Natural killer cell (primary cell): Measurements from ENCODE around the gene KDM3B. TPM values are rescaled to one million over a fixed set of nuclear protein-coding genes. Genes with fewer than 3 reads are reported as not detected.
"Not testable (repeated sequence)": the region's sequence is repeated elsewhere in the genome, so short reads cannot be mapped to it uniquely, and the experiment has no call there.

Source experiments
- ATAC-seq, 3 donors: fragments of 150-1000 bp in 2 of 3; fragments of 200-7000 bp in 1 of 3; cut with Tn5 transposase; 1 replicate in 1 of 3; 2 replicates in 2 of 3; pipeline ENCODE4 v1.10.0; 2021; ENCODE audit warnings: mild to moderate bottlenecking in 2 of 3, moderate library complexity in 2 of 3
- DNase-seq, 2 donors: peaks; one replicate each; pipeline versions ENCODE4 v3.0.0 to v3.0.0-alpha.2; 2013 to 2021; ENCODE audit warnings: mixed read lengths in 1 of 2
- H3K27ac ChIP-seq: one replicate; pipeline ENCODE4 v1.5.1; 2013; ENCODE audit warnings: mild to moderate bottlenecking, low read length
- H3K27me3 ChIP-seq: one replicate; pipeline ENCODE4 v1.6.1; 2013; ENCODE audit warnings: low read length; ENCODE audit not compliant: control insufficient read depth, insufficient read depth
- H3K36me3 ChIP-seq: one replicate; pipeline ENCODE4 v1.6.1; 2013; ENCODE audit warnings: low read length; ENCODE audit not compliant: control insufficient read depth, insufficient read depth
- H3K4me1 ChIP-seq: one replicate; pipeline ENCODE4 v1.6.1; 2013; ENCODE audit warnings: low read length; ENCODE audit not compliant: control insufficient read depth, insufficient read depth
- H3K4me3 ChIP-seq: one replicate; pipeline ENCODE4 v1.5.1; 2013; ENCODE audit warnings: low read length
- H3K9me3 ChIP-seq: one replicate; pipeline ENCODE4 v1.6.1; 2013; ENCODE audit warnings: low read length; ENCODE audit not compliant: control insufficient read depth, insufficient read depth
- H3K27ac Mint-ChIP-seq, 2 donors: one replicate each; pipeline ENCODE4 v1.8.0; 2022; ENCODE audit warnings: mild to moderate bottlenecking in 2 of 2, mixed read lengths in 2 of 2, moderate library complexity in 1 of 2
- H3K27me3 Mint-ChIP-seq, 2 donors: one replicate each; pipeline ENCODE4 v1.8.0; 2022; ENCODE audit warnings: low read depth in 2 of 2, mixed read lengths in 2 of 2
- H3K36me3 Mint-ChIP-seq: one replicate; pipeline ENCODE4 v1.8.0; 2022; ENCODE audit warnings: mixed read lengths
- H3K4me1 Mint-ChIP-seq, 2 donors: one replicate each; pipeline ENCODE4 v1.8.0; 2022; ENCODE audit warnings: mixed read lengths in 2 of 2
- H3K4me3 Mint-ChIP-seq: one replicate; pipeline ENCODE4 v1.8.0; 2022; ENCODE audit warnings: mild to moderate bottlenecking, moderate library complexity, mixed read lengths
- H3K9me3 Mint-ChIP-seq, 2 donors: one replicate each; pipeline ENCODE4 v1.8.0; 2022; ENCODE audit warnings: mixed read lengths in 2 of 2
- WGBS: methylation state at CpG from one replicate; pipeline ENCODE4 v1.1.7; 2013; ENCODE audit warnings: missing lambda C conversion rate; ENCODE audit not compliant: insufficient coverage; 5-methylcytosine and 5-hydroxymethylcytosine counted together
- intact Hi-C: fragments of 100-400 bp; cut with micrococcal nuclease; formaldehyde crosslinking; loops from one replicate; pipeline ENCODE4 v1.14.2; 2022
- total RNA-seq, 4 donors: library from RNA; stranded (reverse); fragments of 120-200 nt in 1 of 4; gene quantifications; one replicate each; pipeline versions ENCODE4 v1.2.3 to v1.2.4, GENCODE V29; 2013 to 2022
- TF ChIP-seq, protein P1 (sequence below): fragments of 200-600 bp; IDR thresholded peaks from one replicate; pipeline ENCODE4 v1.8.0; 2022; ENCODE audit warnings: antibody characterized with exemption

KDM3B gene
- total RNA-seq, 3 donors from 2014 or later (not counting 1 experiment from before 2014, with no cell fraction given), result 82.3 to 87.1 (median 82.3) TPM

DNA sequence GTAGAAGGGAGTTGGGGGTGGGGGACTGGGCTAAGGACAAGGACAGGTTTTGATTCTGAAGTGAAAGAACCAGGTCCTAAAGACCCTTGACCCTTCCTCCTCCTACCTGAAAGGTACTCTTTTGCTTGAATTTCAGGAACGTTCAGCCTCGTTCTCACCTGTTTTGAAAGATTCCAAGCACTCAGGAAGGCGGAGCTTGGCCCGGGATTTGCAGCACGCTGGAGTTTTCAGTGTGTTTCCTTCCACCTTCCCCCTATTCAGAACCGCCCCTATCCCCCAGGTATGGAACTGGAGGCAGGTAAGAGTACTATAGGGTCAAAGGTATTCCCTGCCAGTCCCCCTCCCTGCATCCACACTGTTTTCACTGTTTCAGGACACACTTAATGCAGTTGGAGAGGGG, 119.9 kb downstream of the KDM3B start:
- Mint-ChIP-seq H3K4me1 (peaks cover 8 to 12% of the 10 kb centered on the region in 2 donors), H3K36me3 (no peaks in the 10 kb centered on the region), H3K27ac (peak overlapping the region in 1 of 2 donors; percentile 56), H3K4me3 (no peak overlapping the region), H3K27me3 (peaks cover 5 to 6% of the 10 kb centered on the region in 2 donors), H3K9me3 (no peaks in the 10 kb centered on the region)
- Histone ChIP-seq H3K27me3 (no peaks in the 10 kb centered on the region), H3K9me3 (no peaks in the 10 kb centered on the region), H3K36me3 (no peaks in the 10 kb centered on the region), H3K27ac (no peak overlapping the region), H3K4me1 (no peaks in the 10 kb centered on the region), H3K4me3 (no peak overlapping the region)
- intact Hi-C loops, result no loop called here
- ATAC-seq, result peak in 1 of 3 donors; percentile 8
- TF ChIP-seq, protein P1, sequence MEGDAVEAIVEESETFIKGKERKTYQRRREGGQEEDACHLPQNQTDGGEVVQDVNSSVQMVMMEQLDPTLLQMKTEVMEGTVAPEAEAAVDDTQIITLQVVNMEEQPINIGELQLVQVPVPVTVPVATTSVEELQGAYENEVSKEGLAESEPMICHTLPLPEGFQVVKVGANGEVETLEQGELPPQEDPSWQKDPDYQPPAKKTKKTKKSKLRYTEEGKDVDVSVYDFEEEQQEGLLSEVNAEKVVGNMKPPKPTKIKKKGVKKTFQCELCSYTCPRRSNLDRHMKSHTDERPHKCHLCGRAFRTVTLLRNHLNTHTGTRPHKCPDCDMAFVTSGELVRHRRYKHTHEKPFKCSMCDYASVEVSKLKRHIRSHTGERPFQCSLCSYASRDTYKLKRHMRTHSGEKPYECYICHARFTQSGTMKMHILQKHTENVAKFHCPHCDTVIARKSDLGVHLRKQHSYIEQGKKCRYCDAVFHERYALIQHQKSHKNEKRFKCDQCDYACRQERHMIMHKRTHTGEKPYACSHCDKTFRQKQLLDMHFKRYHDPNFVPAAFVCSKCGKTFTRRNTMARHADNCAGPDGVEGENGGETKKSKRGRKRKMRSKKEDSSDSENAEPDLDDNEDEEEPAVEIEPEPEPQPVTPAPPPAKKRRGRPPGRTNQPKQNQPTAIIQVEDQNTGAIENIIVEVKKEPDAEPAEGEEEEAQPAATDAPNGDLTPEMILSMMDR, result no peak
- 55% methylated on average over 5 of the region's 6 CpGs for WGBS
- DNase-seq, result no peak

DNA sequence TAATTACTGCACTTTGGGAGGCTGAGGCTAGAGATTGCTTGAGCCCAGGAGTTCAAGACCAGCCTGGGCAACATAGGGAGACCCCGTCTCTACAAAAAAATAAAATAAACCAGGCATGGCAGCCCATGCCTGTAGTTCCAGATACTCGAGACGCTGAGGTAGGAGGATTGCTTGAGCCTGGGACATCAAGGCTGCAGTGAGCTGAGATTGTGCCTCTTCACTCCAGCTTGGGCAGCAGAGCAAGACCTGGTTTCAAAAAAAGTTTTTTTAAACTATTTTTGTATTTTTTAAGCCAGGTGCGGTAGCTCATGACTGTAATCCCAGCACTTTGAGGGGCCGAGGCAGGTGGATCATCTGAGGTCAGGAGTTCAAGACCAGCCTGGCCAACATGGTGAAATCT, 120.7 kb downstream of the KDM3B start:
- 95% methylated on average over 5 of the region's 5 CpGs for WGBS
- H3K27ac Mint-ChIP-seq, result peak overlapping the region in 1 of 2 donors; percentile 56
- H3K4me1 Mint-ChIP-seq, H3K27ac ChIP-seq, H3K9me3 Mint-ChIP-seq, H3K9me3 ChIP-seq, H3K4me1 ChIP-seq, intact Hi-C loops, H3K4me3 ChIP-seq, H3K36me3 Mint-ChIP-seq, H3K27me3 Mint-ChIP-seq, H3K27me3 ChIP-seq, ATAC-seq, H3K36me3 ChIP-seq, DNase-seq: not testable (repeated sequence)
- H3K4me3 Mint-ChIP-seq, result peak overlapping the region; percentile 47

DNA sequence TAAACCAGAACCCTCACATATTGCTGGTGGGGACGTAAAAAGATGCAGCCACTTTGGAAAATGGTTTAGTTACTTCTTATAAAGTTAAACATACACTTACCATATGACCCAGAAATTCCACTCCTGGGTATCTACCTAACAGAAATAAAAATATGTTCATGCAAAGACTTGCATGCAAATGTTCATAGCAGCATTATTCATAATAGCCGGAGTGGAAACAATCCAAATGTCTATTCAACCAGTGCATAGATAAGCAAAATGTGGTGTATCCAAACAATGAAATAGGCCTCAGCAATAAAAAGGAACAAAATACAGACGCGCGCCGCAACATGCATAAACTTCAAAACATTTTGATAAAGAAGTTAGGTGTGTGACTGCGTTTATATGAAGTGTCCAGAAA, 124.4 kb downstream of the KDM3B start:
- no peak overlapping the region for H3K27ac ChIP-seq
- 93% methylated on average over 6 of the region's 7 CpGs for WGBS
- Mint-ChIP-seq H3K4me1 (no peaks in the 10 kb centered on the region), H3K4me3 (no peak overlapping the region), H3K9me3 (no peaks in the 10 kb centered on the region), H3K27ac (no peak overlapping the region), H3K27me3 (peaks cover 5 to 6% of the 10 kb centered on the region in 2 donors), H3K36me3 (no peaks in the 10 kb centered on the region)
- DNase-seq, result no peak
- no peak overlapping the region for H3K4me3 ChIP-seq
- intact Hi-C loops, result no loop called here
- TF ChIP-seq, protein P1, result no peak
- H3K9me3 ChIP-seq, result no peaks in the 10 kb centered on the region
- no peaks in the 10 kb centered on the region for H3K27me3 ChIP-seq
- H3K36me3 ChIP-seq, result no peaks in the 10 kb centered on the region
- no peak for ATAC-seq
- H3K4me1 ChIP-seq, result no peaks in the 10 kb centered on the region

DNA sequence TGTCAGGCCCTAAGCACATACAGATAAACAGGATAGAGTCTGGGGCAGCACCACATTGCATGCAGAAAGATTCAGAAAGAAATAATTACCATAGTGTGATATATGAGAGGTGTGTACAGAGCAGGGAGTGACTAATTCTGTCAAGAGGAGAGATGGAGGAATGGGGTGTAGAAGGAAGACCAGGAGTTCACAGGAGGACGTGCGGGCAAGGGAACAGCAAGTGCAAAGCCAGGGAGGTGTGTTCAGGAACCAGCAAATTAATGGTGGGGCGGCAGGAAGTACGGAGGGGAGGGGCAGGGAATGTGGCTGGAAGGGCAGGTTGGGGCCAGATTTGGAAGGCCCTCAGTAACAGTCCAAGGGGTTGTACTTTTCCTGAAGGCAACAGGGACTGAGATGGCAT, 130.2 kb downstream of the KDM3B start:
- H3K4me3 ChIP-seq, result no peak overlapping the region
- 82% methylated on average over 4 of the region's 4 CpGs for WGBS
- H3K27me3 ChIP-seq, result no peaks in the 10 kb centered on the region
- DNase-seq, result no peak
- no peak overlapping the region for H3K27ac ChIP-seq
- no peak for ATAC-seq
- H3K36me3 ChIP-seq, result no peaks in the 10 kb centered on the region
- TF ChIP-seq, protein P1, result no peak
- H3K4me1 ChIP-seq, result no peaks in the 10 kb centered on the region
- Mint-ChIP-seq H3K4me1 (no peaks in the 10 kb centered on the region), H3K27me3 (peaks cover 7 to 11% of the 10 kb centered on the region in 2 donors), H3K36me3 (no peaks in the 10 kb centered on the region), H3K4me3 (no peak overlapping the region), H3K9me3 (no peaks in the 10 kb centered on the region), H3K27ac (no peak overlapping the region)
- intact Hi-C loops, result no loop called here
- no peaks in the 10 kb centered on the region for H3K9me3 ChIP-seq

Other genes starting within 250 kb of the KDM3B start
- not detected for gene NME5, start 213.3 kb upstream of the KDM3B start, total RNA-seq
- 10 to 100 TPM; 26.1 to 36.5 (median 34.1) TPM for gene BRD8, start 174.1 kb upstream of the KDM3B start, total RNA-seq
- gene KIF20A, start 173.6 kb upstream of the KDM3B start, total RNA-seq, result 1 to 10 TPM in 1 of 3 donors, under 1 TPM in 2; 0.15 to 1.5 (median 0.61) TPM
- 10 to 100 TPM; 16.3 to 25.2 (median 24.6) TPM for gene CDC23, start 139.4 kb upstream of the KDM3B start, total RNA-seq
- not detected for gene GFRA3, start 78.1 kb upstream of the KDM3B start, total RNA-seq
- under 1 TPM in 2 of 3 donors, not detected in 1; 0.47 to 0.48 TPM for gene CDC25C, start 20.9 kb upstream of the KDM3B start, total RNA-seq
- 100 to 1,000 TPM in 1 of 3 donors, 10 to 100 TPM in 2; 65.1 to 140 (median 73.6) TPM for gene FAM53C, start 14.4 kb upstream of the KDM3B start, total RNA-seq
- gene REEP2, start 86.4 kb downstream of the KDM3B start, total RNA-seq, result under 1 TPM; 0.28 to 0.79 (median 0.66) TPM
- 100 to 1,000 TPM in 1 of 3 donors, 10 to 100 TPM in 2; 52.1 to 137 (median 84.8) TPM for gene EGR1, start 112.8 kb downstream of the KDM3B start, total RNA-seq
- gene ETF1, start 190.6 kb downstream of the KDM3B start, total RNA-seq, result 100 to 1,000 TPM; 135 to 189 (median 136) TPM
- 100 to 1,000 TPM; 272 to 308 (median 308) TPM for gene HSPA9, start 222.7 kb downstream of the KDM3B start, total RNA-seq